Stimulated activated CD4-positive, alpha-beta T cell treated with anti-CD3 and anti-CD28 coated beads, Interleukin-15, amount 100 ng/mL, for 24 hours (primary cell): ENCODE measurements around the gene HYPK.
"Not testable (repeated sequence)": the region's sequence is repeated elsewhere in the genome, so short reads cannot be mapped to it uniquely, and the experiment has no call there.

Experiments
- DNase-seq: peaks from one replicate; pipeline ENCODE4 v3.0.0-alpha.2; 2020

HYPK gene

DNA sequence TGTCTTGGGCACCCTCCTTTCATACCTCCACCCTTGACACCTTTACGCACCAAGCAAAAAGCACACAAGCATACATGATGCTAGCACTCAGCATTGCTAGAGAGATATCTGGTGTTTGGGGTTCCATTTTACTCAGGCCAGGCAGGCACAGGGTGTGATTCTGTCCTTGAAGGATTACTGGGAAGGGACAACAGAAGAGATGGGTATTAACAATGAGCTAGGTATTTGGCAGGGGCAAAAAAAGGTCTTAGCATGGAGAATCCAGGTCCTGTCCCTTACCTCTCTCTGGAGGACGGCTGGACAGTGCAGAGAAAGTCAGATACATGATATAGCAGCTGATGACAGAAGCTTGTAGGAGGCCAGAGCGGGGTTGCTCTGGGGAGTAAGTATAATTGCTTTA lies 3.8 kb upstream of the HYPK start:
- DNase-seq = no peak

DNA sequence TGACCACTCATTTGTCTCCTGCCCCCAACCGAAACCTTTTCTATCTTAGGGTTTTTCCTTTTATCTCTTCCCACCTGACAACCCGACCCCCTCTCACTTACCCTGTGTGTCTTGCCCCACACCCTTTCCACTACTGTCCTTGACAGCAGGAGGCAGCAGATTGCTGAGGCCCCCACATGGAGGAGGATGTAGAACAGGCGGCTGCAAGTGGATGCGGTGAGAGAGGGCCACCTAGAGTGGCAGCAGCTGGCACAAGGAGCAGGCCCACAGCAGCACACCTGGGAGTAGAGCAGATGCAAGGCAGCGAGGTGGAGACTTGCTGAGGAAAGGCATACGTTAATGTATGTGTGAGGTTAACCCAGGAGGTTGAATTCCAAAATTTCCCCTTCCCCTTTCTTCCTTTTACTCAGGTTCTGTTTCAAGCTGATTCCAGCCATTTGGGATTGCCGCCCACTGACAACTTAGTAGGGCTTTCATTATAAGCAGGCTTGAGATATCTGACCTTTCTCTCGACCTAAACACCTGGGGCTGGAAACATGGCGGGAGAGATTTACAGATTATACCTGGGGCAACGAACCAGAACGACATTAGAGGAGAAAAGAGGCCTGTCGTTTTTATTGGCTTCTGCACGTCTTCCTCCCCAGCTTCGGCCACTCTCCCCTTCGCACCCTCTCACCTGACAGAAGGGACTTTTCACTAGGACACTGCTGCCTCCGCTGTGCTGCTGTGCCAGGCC lies 1.0 kb upstream of the HYPK start:
- no peak for DNase-seq

DNA sequence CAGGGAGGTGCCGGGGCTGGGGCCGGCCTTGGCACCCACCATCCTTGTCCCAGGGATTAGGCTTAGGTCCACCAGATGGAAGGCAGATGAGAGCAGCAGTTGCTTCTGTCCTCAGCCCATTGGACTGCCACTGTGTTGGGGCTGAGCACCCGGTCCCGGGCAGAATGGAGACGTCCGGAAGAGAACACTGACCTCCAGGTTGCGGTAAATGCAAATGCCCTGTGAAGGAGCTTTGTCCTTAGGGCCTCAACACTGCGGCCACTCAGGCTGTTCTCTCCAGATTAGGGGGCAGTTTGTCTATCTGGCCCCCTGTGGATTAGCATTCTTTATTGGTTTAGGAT lies 484 bp upstream of the HYPK start, which contains the start of gene SERINC4:
Gene SERINC4, minus strand, starts transcription at position 276 of the 341 bp plus-strand sequence. Its CDS starts 234 bp downstream, at position 42.
- DNase-seq = no peak

GRCh38 chr15:43802676-43803075 lies 2.3 kb downstream of the HYPK start:
- not testable (repeated sequence) for DNase-seq

GRCh38 chr15:43808435-43808950 lies 8.1 kb downstream of the HYPK start:
- DNase-seq = no peak

DNA sequence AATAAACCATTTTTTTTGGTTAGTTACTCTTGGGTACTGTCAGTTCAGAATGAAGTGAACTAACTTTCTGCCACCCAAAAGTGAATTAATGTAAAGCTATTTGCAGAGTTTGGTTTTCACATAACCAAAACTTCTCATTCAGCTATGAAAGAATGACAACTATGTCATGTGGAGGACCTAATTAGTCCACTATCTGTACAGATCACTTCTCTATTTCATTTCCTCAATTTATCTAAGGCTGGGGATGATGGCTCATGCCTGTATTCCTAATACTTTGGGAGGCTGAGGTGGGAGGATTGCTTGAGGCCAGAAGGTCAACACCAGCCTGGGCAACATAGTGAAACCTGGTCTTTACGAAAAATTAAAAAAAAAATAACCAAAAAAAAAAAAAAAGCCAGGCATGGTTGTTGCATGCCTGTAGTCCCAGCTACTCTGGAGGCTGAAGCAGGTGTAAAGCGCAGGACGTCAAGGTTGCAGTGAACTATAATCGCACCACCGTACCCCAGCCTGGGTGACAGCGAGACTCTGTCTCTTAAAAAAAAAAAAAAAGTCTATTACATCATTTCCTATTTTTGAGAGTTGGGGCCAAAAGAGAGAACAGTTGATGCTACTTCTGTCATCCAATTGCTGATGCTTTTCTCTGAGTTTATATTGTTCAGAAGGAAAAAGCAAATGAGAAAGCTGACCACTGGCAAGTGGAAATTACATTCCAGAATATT lies 8.7 kb downstream of the HYPK start:
- DNase-seq = no peak

DNA sequence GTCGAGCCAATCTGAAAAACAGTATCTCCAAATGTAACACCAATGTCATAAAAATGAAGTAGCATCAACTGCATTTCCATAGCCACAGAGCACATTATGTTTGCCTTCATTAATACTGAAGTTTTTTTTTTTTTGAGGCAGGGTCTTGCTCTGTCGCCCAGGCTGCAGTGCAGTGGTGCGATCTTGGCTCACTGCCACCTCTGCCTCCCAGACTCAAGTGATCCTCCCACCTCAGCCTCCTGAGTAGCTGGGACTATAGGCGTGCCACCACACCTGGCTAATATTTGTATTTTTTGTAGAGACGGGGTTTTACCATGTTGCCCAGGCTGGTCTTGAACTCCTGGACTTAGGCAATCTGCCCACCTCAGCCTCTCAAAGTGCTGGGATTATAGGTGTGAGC lies 14.7 kb downstream of the HYPK start:
- not testable (repeated sequence) for DNase-seq

DNA sequence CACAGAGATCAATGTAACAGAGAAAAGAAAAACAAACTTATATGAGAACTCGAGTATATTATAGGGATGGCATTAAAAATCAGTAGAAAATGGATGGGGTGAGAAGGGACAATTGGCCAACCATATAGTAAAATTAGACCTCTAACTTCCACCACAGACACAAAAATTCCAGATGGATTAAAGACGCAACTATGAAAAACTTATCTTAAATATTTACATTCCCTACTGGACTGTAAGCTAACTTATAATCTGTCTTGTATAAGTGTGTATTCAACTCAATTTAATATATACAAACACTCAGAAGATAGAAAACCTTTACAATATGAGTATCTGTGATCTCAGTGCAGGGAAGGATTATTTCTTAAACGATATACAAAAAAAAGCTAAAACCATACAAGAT lies 21.1 kb downstream of the HYPK start:
- DNase-seq = no peak

- DNase-seq = peak; percentile 94
Observed at GRCh38 chr15:43824302-43825246, 24.2 kb downstream of the HYPK start, which contains the start of gene MFAP1. Gene MFAP1 (minus strand): TSS chr15:43824690. CDS start chr15:43824569, 121 bp downstream.

DNA sequence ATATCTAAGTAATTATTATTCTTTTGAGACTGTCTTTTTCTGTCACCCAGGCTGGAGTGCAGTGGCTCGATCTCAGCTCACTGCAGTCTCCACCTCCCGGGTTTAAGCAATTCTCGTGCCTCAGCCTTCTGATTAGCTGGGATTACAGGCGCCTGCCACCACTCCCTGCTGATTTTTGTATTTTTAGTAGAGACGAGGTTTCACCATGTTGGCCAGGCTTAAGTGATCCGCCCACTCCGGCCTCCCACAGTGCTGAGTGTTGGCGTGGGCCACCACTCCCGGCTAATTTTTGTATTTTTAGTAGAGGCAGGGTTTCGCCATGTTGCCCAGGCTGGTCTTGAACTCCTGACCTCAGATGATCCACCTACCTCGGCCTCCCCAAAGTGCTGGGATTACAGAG lies 24.9 kb downstream of the HYPK start:
- DNase-seq = peak; percentile 15

- no peak for DNase-seq
Observed at GRCh38 chr15:43826029-43826507, 25.7 kb downstream of the HYPK start.

GRCh38 chr15:43826508-43827341 lies 26.3 kb downstream of the HYPK start, which contains the start of gene WDR76:
Gene WDR76 (plus strand): TSS chr15:43827002. CDS start chr15:43827033, 31 bp downstream.
- DNase-seq = peak; percentile 92

- DNase-seq = peak; percentile 40
Observed at GRCh38 chr15:43828061-43828657, 27.8 kb downstream of the HYPK start.

- not testable (repeated sequence) for DNase-seq
Observed at GRCh38 chr15:43829951-43830540, 29.6 kb downstream of the HYPK start.

- DNase-seq = not testable (repeated sequence)
Observed at GRCh38 chr15:43830691-43831275, 30.4 kb downstream of the HYPK start.

DNA sequence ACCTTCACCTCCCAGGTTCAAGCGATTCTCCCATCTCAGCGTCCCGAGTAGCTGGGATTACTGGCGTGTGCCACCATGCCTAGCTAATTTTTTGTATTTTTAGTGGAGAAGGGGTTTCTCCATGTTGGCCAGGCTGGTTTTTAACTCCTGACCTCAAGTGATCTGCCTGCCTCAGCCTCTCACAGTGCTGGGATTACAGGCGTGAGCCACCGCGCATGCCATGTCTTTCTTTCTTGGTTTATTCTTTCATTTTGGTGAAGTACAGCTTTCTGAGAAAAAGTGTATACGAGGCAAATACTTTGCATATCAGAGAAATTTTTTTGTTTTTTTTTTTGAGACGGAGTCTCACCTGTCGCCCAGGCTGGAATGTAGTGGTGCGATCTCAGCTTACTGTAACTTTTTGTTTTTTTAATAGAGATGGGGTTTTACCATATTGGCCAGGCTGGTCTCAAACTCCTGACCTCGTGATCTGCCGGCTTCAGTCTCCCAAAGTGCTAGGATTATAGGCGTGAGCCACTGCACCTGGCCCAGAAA lies 31.2 kb downstream of the HYPK start:
- DNase-seq = not testable (repeated sequence)

- not testable (repeated sequence) for DNase-seq
Observed at GRCh38 chr15:43832485-43832884, 32.1 kb downstream of the HYPK start.

- no peak for DNase-seq
Observed at GRCh38 chr15:43845421-43845820, 45.0 kb downstream of the HYPK start.

GRCh38 chr15:43851251-43851650 lies 50.9 kb downstream of the HYPK start:
- DNase-seq = no peak

- DNase-seq = no peak
Observed at GRCh38 chr15:43852607-43853006, 52.2 kb downstream of the HYPK start.
